ENCODE measurements around the gene ZDHHC13.

DNA sequence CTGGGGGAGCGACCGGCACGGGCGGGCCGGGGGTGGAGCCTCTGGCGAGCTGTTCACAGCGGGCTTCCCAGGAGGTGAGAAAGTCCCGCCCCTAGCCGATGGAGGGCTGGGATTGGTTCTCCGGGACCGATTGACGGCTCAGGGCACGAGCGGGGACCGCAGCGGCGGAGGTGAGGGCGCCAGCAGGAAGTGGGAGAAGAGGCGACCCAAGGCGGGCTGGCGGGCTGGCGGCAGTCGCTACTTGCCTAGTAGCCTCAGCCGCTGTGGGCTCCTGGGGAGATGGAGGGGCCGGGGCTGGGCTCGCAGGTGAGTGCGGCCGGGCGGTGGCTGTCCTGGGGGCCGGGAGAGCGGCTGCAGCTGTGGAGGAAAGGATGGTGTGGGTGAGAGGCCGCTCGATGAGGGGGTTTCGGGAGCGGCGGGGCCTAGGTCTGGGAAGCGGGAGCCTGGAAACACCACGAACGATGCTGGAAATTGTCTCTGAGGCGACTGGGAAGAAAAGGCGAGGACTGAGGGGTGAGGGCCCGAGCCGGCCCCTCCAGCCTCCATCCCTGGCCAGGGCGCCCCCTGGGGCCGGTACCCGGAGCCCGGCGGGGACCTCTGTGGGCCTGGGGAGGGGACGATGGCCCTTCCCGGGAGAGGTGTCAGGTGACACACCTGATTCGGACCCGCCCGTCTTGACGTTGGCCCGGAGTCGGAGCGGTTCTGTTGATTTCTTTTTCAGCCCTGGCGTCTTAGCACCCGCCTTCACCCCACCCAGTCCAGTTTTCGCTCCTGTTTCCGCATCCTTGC is at the start of gene ZDHHC13:
- TF ChIP-seq POLR2A (IDR thresholded peaks at IDR 0.05) (peak; percentile 42), CTCF (IDR thresholded peaks at IDR 0.05) (no peak), POLR2AphosphoS5 (IDR thresholded peaks at IDR 0.05) (peak in 2 of 3 donors; percentile 17 to 73)
